ENCODE results near the gene PSMA8. TPM values are rescaled to one million over a fixed set of nuclear protein-coding genes. Genes with fewer than 3 reads are reported as not detected.
"Not testable (repeated sequence)": the region's sequence is repeated elsewhere in the genome, so short reads cannot be mapped to it uniquely, and the experiment has no call there.

Gene PSMA8
- total RNA-seq, 1 donor from 2014 or later: not detected

- no peak for DNase-seq (ENCODE audit: extremely low spot score, unreplicated experiment)
- no peak overlapping the region for H3K4me3 Mint-ChIP-seq
- no peak overlapping the region for H3K27ac Mint-ChIP-seq
- TF ChIP-seq CTCF (conservative IDR thresholded peaks at IDR 0.05): no peak
- H3K27me3 Mint-ChIP-seq: peaks cover 3% of the 10 kb centered on the region
- peaks cover 4% of the 10 kb centered on the region for H3K4me1 Mint-ChIP-seq (ENCODE audit: unreplicated experiment)
- H3K9me3 Mint-ChIP-seq: no peaks in the 10 kb centered on the region
- no peaks in the 10 kb centered on the region for H3K36me3 Mint-ChIP-seq
These were observed 1.9 kb downstream of the PSMA8 start for GRCh38 chr18:26135548-26135947.

DNA sequence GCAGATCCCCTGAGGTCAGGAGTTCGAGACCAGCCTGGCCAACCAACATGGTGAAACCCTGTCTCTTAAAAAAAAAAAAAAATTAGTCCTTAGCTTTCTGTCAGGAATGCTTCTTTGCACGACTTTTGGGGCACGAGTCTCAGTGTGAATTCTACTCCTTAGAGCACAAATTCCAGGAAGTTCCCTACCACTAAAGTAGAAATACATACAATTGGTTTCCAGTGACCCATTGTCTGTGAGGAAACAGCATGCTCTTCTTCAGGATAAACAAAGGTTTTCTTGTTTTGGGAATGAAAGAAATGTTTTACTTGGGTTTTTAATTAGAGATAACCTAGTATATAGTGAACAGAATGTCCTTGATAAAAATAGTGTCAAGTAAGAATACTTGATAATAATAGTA is 23.7 kb downstream of the PSMA8 start:
- no peak overlapping the region for H3K4me3 Mint-ChIP-seq
- TF ChIP-seq CTCF (conservative IDR thresholded peaks at IDR 0.05): no peak
- no peak overlapping the region for H3K27ac Mint-ChIP-seq
- no peaks in the 10 kb centered on the region for H3K36me3 Mint-ChIP-seq
- H3K9me3 Mint-ChIP-seq: no peaks in the 10 kb centered on the region
- no peak for DNase-seq (ENCODE audit: extremely low spot score, unreplicated experiment)
- H3K27me3 Mint-ChIP-seq: no peaks in the 10 kb centered on the region
- H3K4me1 Mint-ChIP-seq (ENCODE audit: unreplicated experiment): no peaks in the 10 kb centered on the region

GRCh38 chr18:26159353-26159752 is 25.7 kb downstream of the PSMA8 start:
- peak; percentile 52 for TF ChIP-seq CTCF (conservative IDR thresholded peaks at IDR 0.05)
- no peaks in the 10 kb centered on the region for H3K9me3 Mint-ChIP-seq
- DNase-seq (ENCODE audit: extremely low spot score, unreplicated experiment): no peak
- no peaks in the 10 kb centered on the region for H3K36me3 Mint-ChIP-seq
- no peaks in the 10 kb centered on the region for H3K4me1 Mint-ChIP-seq (ENCODE audit: unreplicated experiment)
- no peak overlapping the region for H3K4me3 Mint-ChIP-seq
- no peaks in the 10 kb centered on the region for H3K27me3 Mint-ChIP-seq
- H3K27ac Mint-ChIP-seq: no peak overlapping the region

DNA sequence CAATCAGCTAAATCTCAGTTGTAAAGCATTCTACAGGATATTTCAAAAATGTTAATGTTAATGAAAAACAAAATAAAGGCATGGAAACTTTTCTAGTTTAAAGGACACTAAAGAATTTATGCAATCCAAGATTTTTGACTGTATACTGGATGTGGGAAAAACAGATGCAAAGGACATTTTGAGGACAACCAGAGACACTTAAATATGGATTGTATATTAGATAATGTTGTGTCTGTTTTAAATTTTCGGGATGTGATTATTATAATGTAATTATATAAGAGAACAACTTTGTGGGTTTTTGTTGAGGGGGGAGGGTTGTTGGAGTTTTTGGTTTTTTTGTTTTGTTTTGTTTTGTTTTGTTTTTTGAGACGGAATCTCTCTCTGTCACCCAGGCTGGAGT is 30.9 kb downstream of the PSMA8 start:
- DNase-seq (ENCODE audit: extremely low spot score, unreplicated experiment): no peak
- no peak for TF ChIP-seq CTCF (conservative IDR thresholded peaks at IDR 0.05)
- Mint-ChIP-seq H3K9me3 (no peaks in the 10 kb centered on the region), H3K27me3 (no peaks in the 10 kb centered on the region), H3K27ac (no peak overlapping the region), H3K36me3 (no peaks in the 10 kb centered on the region), H3K4me3 (no peak overlapping the region), H3K4me1 (ENCODE audit: unreplicated experiment) (no peaks in the 10 kb centered on the region)

- not testable (repeated sequence) for H3K4me3 Mint-ChIP-seq
These were observed 33.9 kb downstream of the PSMA8 start for GRCh38 chr18:26167592-26167991.

DNA sequence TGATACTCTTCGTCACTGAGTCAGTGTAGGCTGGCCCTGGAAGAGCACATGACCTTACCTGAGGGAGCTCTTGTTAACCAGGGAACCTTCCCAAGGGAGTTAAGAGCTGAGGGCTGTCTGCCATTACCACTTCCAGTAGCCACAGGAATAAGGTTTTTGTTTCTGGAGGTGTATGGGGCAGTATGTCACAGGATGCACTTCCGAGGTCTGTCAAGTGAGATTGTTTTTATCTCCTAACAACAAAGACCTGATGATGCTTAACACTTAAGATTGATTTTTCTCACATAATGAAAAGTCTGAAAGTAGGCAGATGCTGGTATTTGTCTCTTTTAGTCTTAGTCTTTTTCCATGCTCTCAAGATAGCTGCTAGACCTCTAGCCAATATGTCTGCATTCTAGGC is 41.8 kb downstream of the PSMA8 start:
- H3K27ac Mint-ChIP-seq: no peak overlapping the region
- no peak for TF ChIP-seq CTCF (conservative IDR thresholded peaks at IDR 0.05)
- DNase-seq (ENCODE audit: extremely low spot score, unreplicated experiment): no peak

More at GRCh38 chr18:26167592-26167991, 33.9 kb downstream of the PSMA8 start:
- DNase-seq (ENCODE audit: extremely low spot score, unreplicated experiment); H3K27me3 Mint-ChIP-seq; H3K27ac Mint-ChIP-seq; H3K4me1 Mint-ChIP-seq (ENCODE audit: unreplicated experiment); H3K36me3 Mint-ChIP-seq; H3K9me3 Mint-ChIP-seq: not testable (repeated sequence)

More for the DNA sequence above, 41.8 kb downstream of the PSMA8 start:
- Mint-ChIP-seq H3K9me3 (no peaks in the 10 kb centered on the region), H3K36me3 (no peaks in the 10 kb centered on the region), H3K27me3 (no peaks in the 10 kb centered on the region), H3K4me3 (no peak overlapping the region), H3K4me1 (ENCODE audit: unreplicated experiment) (no peaks in the 10 kb centered on the region)

Data from type B pancreatic cell (in vitro differentiated cells).